H1 (cell line): ENCODE results near the gene GPBP1L1. TPM values are rescaled to one million over a fixed set of nuclear protein-coding genes. Genes with fewer than 3 reads are reported as not detected.
A peak's percentile ranks its signal among the peaks of the same experiment; 100 is the strongest.

Source experiments
- CTCF ChIA-PET: fragments of 300-600 bp; sonication (Branson Sonifier 250); formaldehyde crosslinking; loops from one replicate; lab custom pipeline; 2021; ENCODE audit not compliant: partially characterized antibody; lab: Charles Lee
- POLR2A ChIA-PET: fragments of 300-600 bp; sonication (Branson Sonifier 250); formaldehyde crosslinking; loops from one replicate; lab custom pipeline; 2021; ENCODE audit warnings: inconsistent platforms; ENCODE audit not compliant: partially characterized antibody; lab: Charles Lee
- DNase-seq, 2 experiments: peaks; one replicate each; pipeline versions ENCODE4 v3.0.0 to v3.0.0-alpha.2; 2010 to 2022; ENCODE audit warnings: low spot score in 2 of 2, low read depth in 1 of 2, mixed read lengths in 1 of 2
- FAIRE-seq: peaks from 2 replicates; lab custom pipeline; 2011; peaks lifted over from hg19 to GRCh38; lab: Jason Lieb, UNC
- H2AFZ ChIP-seq: 2 replicates; pipeline ENCODE4 v1.8.1; 2012; ENCODE audit warnings: low read length, inconsistent platforms
- H2AK5ac ChIP-seq: 2 replicates; pipeline ENCODE4 v1.6.1; 2013; ENCODE audit warnings: low read depth, low read length
- H2BK120ac ChIP-seq: replicated peaks from 2 replicates; pipeline ENCODE3; 2013; ENCODE audit warnings: low read depth, low read length, inconsistent platforms
- H2BK12ac ChIP-seq: 2 replicates; pipeline ENCODE4 v1.6.1; 2013; ENCODE audit warnings: low read depth, low read length
- H2BK15ac ChIP-seq: 2 replicates; pipeline ENCODE4 v1.6.1; 2013; ENCODE audit warnings: low read length
- H2BK20ac ChIP-seq: 2 replicates; pipeline ENCODE4 v1.6.1; 2013; ENCODE audit warnings: low read length
- H2BK5ac ChIP-seq: 2 replicates; pipeline ENCODE4 v1.6.1; 2013; ENCODE audit warnings: low read depth, low read length
- H3K14ac ChIP-seq: 2 replicates; pipeline ENCODE4 v1.6.1; 2013; ENCODE audit warnings: inconsistent platforms; ENCODE audit not compliant: insufficient read length
- H3K18ac ChIP-seq: 2 replicates; pipeline ENCODE4 v1.6.1; 2013; ENCODE audit warnings: low read length; ENCODE audit errors: extremely low read depth
- H3K23ac ChIP-seq: 2 replicates; pipeline ENCODE4 v1.6.1; 2013; ENCODE audit warnings: inconsistent platforms; ENCODE audit not compliant: insufficient read length
- H3K23me2 ChIP-seq: 2 replicates; pipeline ENCODE4 v1.6.1; 2013; ENCODE audit warnings: low read depth, low read length
- H3K27ac ChIP-seq: 2 replicates; pipeline ENCODE4 v1.6.1; 2011; ENCODE audit warnings: low read depth, low read length, inconsistent platforms
- H3K27me3 ChIP-seq, 4 experiments: replicated peaks in 1 of 4; 1 replicate in 1 of 4; 2 replicates in 3 of 4; pipeline versions ENCODE4 v1.6.1 to v1.8.1; 2011 to 2013; ENCODE audit warnings: low read length in 3 of 4, mild to moderate bottlenecking in 3 of 4, inconsistent platforms in 2 of 4, mixed read lengths in 2 of 4, moderate library complexity in 1 of 4; ENCODE audit not compliant: control insufficient read depth in 3 of 4, insufficient read depth in 3 of 4; ENCODE audit errors: extremely low read depth in 1 of 4
- H3K36me3 ChIP-seq, 4 experiments: 2 replicates each; pipeline versions ENCODE4 v1.6.1 to v1.8.1; 2011 to 2013; ENCODE audit warnings: mild to moderate bottlenecking in 4 of 4, low read length in 3 of 4, moderate library complexity in 2 of 4, control low read depth in 1 of 4, inconsistent platforms in 1 of 4; ENCODE audit not compliant: insufficient read depth in 4 of 4, control insufficient read depth in 2 of 4
- H3K4ac ChIP-seq: replicated peaks from 2 replicates; pipeline ENCODE3; 2013; ENCODE audit warnings: low read length, low read depth, mixed read lengths, inconsistent platforms; ENCODE audit not compliant: insufficient read length
- H3K4me1 ChIP-seq, 4 experiments: replicated peaks in 1 of 4; 1 replicate in 1 of 4; 2 replicates in 3 of 4; pipeline versions ENCODE4 v1.6.1 to v1.8.1; 2011 to 2013; ENCODE audit warnings: low read length in 3 of 4, inconsistent platforms in 2 of 4, mixed read lengths in 1 of 4; ENCODE audit not compliant: insufficient read depth in 4 of 4, control insufficient read depth in 3 of 4
- H3K4me2 ChIP-seq, 2 experiments: 2 replicates each; pipeline versions ENCODE4 v1.6.1 to v1.8.1; 2011 to 2013; ENCODE audit warnings: low read depth in 2 of 2, low read length in 2 of 2, control low read depth in 1 of 2, inconsistent platforms in 1 of 2, mild to moderate bottlenecking in 1 of 2; ENCODE audit not compliant: insufficient read depth in 1 of 2
- H3K4me3 ChIP-seq, 4 experiments: fragments of 200-600, 300-600 bp in 1 of 4; sonication (generic), shearing (Covaris generic), sonication (Bioruptor Twin) in 1 of 4; 2 replicates each; pipeline versions ENCODE4 v1.5.1 to v1.8.1; 2011 to 2016; ENCODE audit warnings: low read length in 4 of 4, low read depth in 3 of 4, control low read depth in 2 of 4, inconsistent platforms in 2 of 4, mild to moderate bottlenecking in 2 of 4, mixed read lengths in 1 of 4, moderate library complexity in 1 of 4; ENCODE audit not compliant: insufficient read depth in 2 of 4; ENCODE audit errors: extremely low read depth in 1 of 4
- H3K56ac ChIP-seq: replicated peaks from 2 replicates; pipeline ENCODE3; 2013; ENCODE audit warnings: low read depth, mild to moderate bottlenecking, mixed read lengths, low read length, inconsistent platforms; ENCODE audit not compliant: insufficient read length
- H3K79me1 ChIP-seq: 2 replicates; pipeline ENCODE4 v1.6.1; 2013; ENCODE audit warnings: low read depth, low read length, control low read depth
- H3K79me2 ChIP-seq, 2 experiments: 2 replicates each; pipeline versions ENCODE4 v1.6.1 to v1.8.1; 2012 to 2013; ENCODE audit warnings: low read length in 2 of 2, mild to moderate bottlenecking in 2 of 2, inconsistent platforms in 1 of 2; ENCODE audit not compliant: insufficient read depth in 2 of 2, control insufficient read depth in 1 of 2
- H3K9ac ChIP-seq, 4 experiments: replicated peaks in 1 of 4; 1 replicate in 1 of 4; 2 replicates in 3 of 4; pipeline versions ENCODE4 v1.6.1 to v1.8.1; 2011 to 2013; ENCODE audit warnings: low read depth in 3 of 4, low read length in 3 of 4, control low read depth in 2 of 4, mild to moderate bottlenecking in 2 of 4, moderate library complexity in 2 of 4, inconsistent platforms in 1 of 4; ENCODE audit errors: extremely low read depth in 1 of 4
- H3K9me3 ChIP-seq, 2 experiments: 2 replicates each; pipeline versions ENCODE4 v1.6.1 to v1.8.1; 2012 to 2013; ENCODE audit warnings: mild to moderate bottlenecking in 2 of 2, moderate library complexity in 2 of 2, control low read depth in 1 of 2, inconsistent platforms in 1 of 2, low read depth in 1 of 2, low read length in 1 of 2, mixed read lengths in 1 of 2; ENCODE audit not compliant: insufficient read depth in 2 of 2
- H4K20me1 ChIP-seq, 2 experiments: replicated peaks in 1 of 2; 2 replicates each; pipeline versions ENCODE3 to v1.8.1; 2011 to 2013; ENCODE audit warnings: inconsistent platforms in 2 of 2, low read length in 2 of 2, mild to moderate bottlenecking in 1 of 2; ENCODE audit not compliant: insufficient read depth in 2 of 2, control insufficient read depth in 1 of 2
- H4K5ac ChIP-seq: 2 replicates; pipeline ENCODE4 v1.6.1; 2013; ENCODE audit warnings: low read length, low read depth, mixed read lengths, inconsistent platforms; ENCODE audit not compliant: insufficient read length
- H4K8ac ChIP-seq: 2 replicates; pipeline ENCODE4 v1.8.0; 2013; ENCODE audit warnings: mild to moderate bottlenecking, moderate library complexity, low read length, inconsistent platforms; ENCODE audit not compliant: insufficient read depth; ENCODE audit errors: extremely low read depth
- H4K91ac ChIP-seq: replicated peaks from 2 replicates; pipeline ENCODE3; 2013; ENCODE audit warnings: low read length, mixed read lengths, inconsistent platforms; ENCODE audit not compliant: insufficient read length
- KDM4A ChIP-seq: IDR thresholded peaks from one replicate; pipeline ENCODE4 v1.7.1; 2012; ENCODE audit warnings: low read depth, mild to moderate bottlenecking, moderate library complexity, low read length, inconsistent platforms; ENCODE audit not compliant: severe bottlenecking
- SP2 ChIP-seq: IDR thresholded peaks from 2 replicates; pipeline ENCODE4 v1.6.1; 2012; ENCODE audit warnings: mild to moderate bottlenecking, low read length, inconsistent platforms
- TAF1 ChIP-seq: IDR thresholded peaks from 2 replicates; pipeline ENCODE4 v1.6.1; 2011; ENCODE audit warnings: mild to moderate bottlenecking, low read depth, low read length
- TAF7 ChIP-seq: optimal IDR thresholded peaks from 2 replicates; pipeline ENCODE3; 2011; ENCODE audit warnings: low read depth, mild to moderate bottlenecking, inconsistent platforms, low read length, moderate library complexity, borderline replicate concordance
- WGBS, 2 experiments: shearing (Covaris generic) in 1 of 2; methylation state at CpG; one replicate each; pipeline versions ENCODE4 v1.1.6 to v1.1.7; 2013 to 2015; ENCODE audit warnings: low lambda C conversion rate in 2 of 2, mixed read lengths in 2 of 2, inconsistent platforms in 1 of 2, low coverage in 1 of 2, missing lambda C conversion rate in 1 of 2; ENCODE audit not compliant: insufficient replicate concordance in 2 of 2, insufficient coverage in 1 of 2, insufficient read length in 1 of 2; ENCODE audit errors: extremely low coverage in 1 of 2, missing lambda C conversion rate in 1 of 2; 5-methylcytosine and 5-hydroxymethylcytosine counted together
- polyA plus RNA-seq, 7 experiments: library from polyadenylated mRNA; depleted of rRNA in 3 of 7; stranded (reverse) in 5 of 7; unstranded in 2 of 7; fragments of >200 nt in 5 of 7; fragments of 200-250 nt in 2 of 7; gene quantifications; 1 replicate in 5 of 7; 2 replicates in 1 of 7; 4 replicates in 1 of 7; pipeline versions ENCODE4 v1.2.1 to v1.2.3, GENCODE V29; 2011 to 2013; ENCODE audit warnings: missing spikeins in 2 of 7, mixed read lengths in 2 of 7
- total RNA-seq: library from RNA; stranded (reverse); fragmentation: NEBNext Ultra II Directional; extraction: Animal tissue kit (Norgen Biotek cat#: 25700); gene quantifications from 2 replicates; pipeline ENCODE4 v1.2.1, GENCODE V29; 2021

The GPBP1L1 gene
- total and polyA plus RNA-seq, 2 of the 8 experiments (the other 6 are each of a cell fraction or from before 2014, with no cell fraction given): 70.1 to 119 TPM

- Histone ChIP-seq H3K9me3 (no peaks in the 10 kb centered on the region), H3K23ac (no peak overlapping the region), H3K79me2 (no peaks in the 10 kb centered on the region), H2BK12ac (no peak overlapping the region), H3K4me2 (peak overlapping the region in 1 of 2 experiments; percentile 15; a peak in 1 of 4 replicates), H4K91ac (no peak overlapping the region), H2BK20ac (no peak overlapping the region), H2BK15ac (no peak overlapping the region), H3K27ac (no peak overlapping the region), H3K18ac (no peak overlapping the region), H4K8ac (no peak overlapping the region), H3K4ac (no peak overlapping the region), H3K14ac (no peak overlapping the region)
- no peak for FAIRE-seq
- no peak for TF ChIP-seq TAF7
- TF ChIP-seq SP2: no peak
- no peak for TF ChIP-seq TAF1
- TF ChIP-seq KDM4A: no peak
- TF ChIP-seq, all 59 proteins: peak for 0
- H3K79me1 ChIP-seq: no peaks in the 10 kb centered on the region
- no peak overlapping the region for H2BK5ac ChIP-seq
- WGBS, 2 experiments: 100% methylated on average over 1 of the region's 1 CpG; no CpG with 5 or more reads in 1 of the 2 experiments
- POLR2A ChIA-PET: interaction anchor here (0.9 to 1.4 kb wide), 2 partner anchors 34 to 146 kb away, joined by 3 to 4 read pairs; no protein-coding TSS in a partner anchor
- no peaks in the 10 kb centered on the region; the same call in 1 of the 2 replicates for H3K23me2 ChIP-seq
- no peak overlapping the region for H3K4me3 ChIP-seq
- no peaks in the 10 kb centered on the region for H3K27me3 ChIP-seq
- no peaks in the 10 kb centered on the region for H3K36me3 ChIP-seq
- no peak overlapping the region for H2BK120ac ChIP-seq
- CTCF ChIA-PET: no interaction called here
- H3K4me1 ChIP-seq: peaks cover 0 to 4% (median 3%) of the 10 kb centered on the region in 4 experiments; a peak in 3 of 7 replicates
- H3K9ac ChIP-seq: no peak overlapping the region
- no peak overlapping the region for H2AK5ac ChIP-seq
- H4K20me1 ChIP-seq: no peaks in the 10 kb centered on the region
- no peak overlapping the region for H4K5ac ChIP-seq
- DNase-seq: no peak
- H2AFZ ChIP-seq: no peak overlapping the region
- H3K56ac ChIP-seq: no peak overlapping the region
These were observed 44.5 kb upstream of the GPBP1L1 start for GRCh38 chr1:45730780-45731319.
